Ovary (tissue), 3 donors: ENCODE results near the gene YES1.

ENCODE experiments used
- EP300 ChIP-seq: sonication (generic); formaldehyde crosslinking; IDR thresholded peaks from one replicate; pipeline ENCODE4 v1.6.1; 2017; ENCODE audit warnings: antibody characterized with exemption
- POLR2A ChIP-seq: fragments of 450-650 bp; IDR thresholded peaks from one replicate; pipeline ENCODE4 v1.6.1; 2017; ENCODE audit warnings: antibody characterized with exemption, mild to moderate bottlenecking, moderate library complexity
- TF ChIP-seq, protein P1 (sequence below), 3 donors: fragments of 450-650 bp in 2 of 3; fragments of 200-600 bp in 1 of 3; IDR thresholded peaks; one replicate each; pipeline versions ENCODE4 v1.5.1 to v1.8.0; 2016 to 2022; ENCODE audit warnings: antibody characterized with exemption in 3 of 3, mild to moderate bottlenecking in 1 of 3
- donor health status: DM: no; HTN: no; CAD: no.

DNA sequence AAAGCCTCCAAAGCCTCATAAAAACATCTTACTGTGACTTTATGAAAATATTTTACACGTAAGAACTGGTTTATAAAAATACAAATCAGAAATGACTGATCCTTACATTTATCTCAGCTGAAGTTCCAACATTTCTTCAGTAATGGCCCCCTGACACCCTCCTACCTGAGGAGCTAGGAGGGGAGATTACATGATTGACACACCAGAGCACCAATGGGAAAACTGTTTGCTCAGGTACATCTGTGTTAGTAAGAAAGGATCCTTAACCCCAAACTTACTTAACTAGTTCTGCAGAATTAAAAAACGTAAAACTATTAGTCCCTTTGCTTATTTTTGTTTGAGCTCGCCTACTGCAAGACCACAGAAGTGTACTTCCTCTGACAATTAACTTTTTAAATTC is 126.6 kb downstream of the YES1 start:
- TF ChIP-seq POLR2A: no peak
- TF ChIP-seq, protein P1, sequence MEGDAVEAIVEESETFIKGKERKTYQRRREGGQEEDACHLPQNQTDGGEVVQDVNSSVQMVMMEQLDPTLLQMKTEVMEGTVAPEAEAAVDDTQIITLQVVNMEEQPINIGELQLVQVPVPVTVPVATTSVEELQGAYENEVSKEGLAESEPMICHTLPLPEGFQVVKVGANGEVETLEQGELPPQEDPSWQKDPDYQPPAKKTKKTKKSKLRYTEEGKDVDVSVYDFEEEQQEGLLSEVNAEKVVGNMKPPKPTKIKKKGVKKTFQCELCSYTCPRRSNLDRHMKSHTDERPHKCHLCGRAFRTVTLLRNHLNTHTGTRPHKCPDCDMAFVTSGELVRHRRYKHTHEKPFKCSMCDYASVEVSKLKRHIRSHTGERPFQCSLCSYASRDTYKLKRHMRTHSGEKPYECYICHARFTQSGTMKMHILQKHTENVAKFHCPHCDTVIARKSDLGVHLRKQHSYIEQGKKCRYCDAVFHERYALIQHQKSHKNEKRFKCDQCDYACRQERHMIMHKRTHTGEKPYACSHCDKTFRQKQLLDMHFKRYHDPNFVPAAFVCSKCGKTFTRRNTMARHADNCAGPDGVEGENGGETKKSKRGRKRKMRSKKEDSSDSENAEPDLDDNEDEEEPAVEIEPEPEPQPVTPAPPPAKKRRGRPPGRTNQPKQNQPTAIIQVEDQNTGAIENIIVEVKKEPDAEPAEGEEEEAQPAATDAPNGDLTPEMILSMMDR (IDR thresholded peaks at IDR 0.05): no peak
- no peak for TF ChIP-seq EP300
